Endodermal cell (in vitro differentiated cells): ENCODE measurements around the gene SMYD3. TPM values are rescaled to one million over a fixed set of nuclear protein-coding genes. Genes with fewer than 3 reads are reported as not detected.

Source experiments
- DNase-seq: peaks from one replicate; pipeline ENCODE4 v3.0.0-alpha.2; 2017
- H3K27ac ChIP-seq: 2 replicates; pipeline ENCODE4 v1.5.1; 2013; ENCODE audit warnings: mild to moderate bottlenecking, low read depth, low read length, moderate library complexity
- H3K27me3 ChIP-seq: 2 replicates; pipeline ENCODE4 v1.6.1; 2013; ENCODE audit warnings: mild to moderate bottlenecking, low read length, moderate library complexity; ENCODE audit not compliant: insufficient read depth, control insufficient read depth, poor library complexity, severe bottlenecking
- H3K36me3 ChIP-seq: 2 replicates; pipeline ENCODE4 v1.7.0; 2013; ENCODE audit warnings: mild to moderate bottlenecking, low read length, moderate library complexity; ENCODE audit not compliant: control insufficient read depth, insufficient read depth
- H3K4me1 ChIP-seq: one replicate; pipeline ENCODE4 v1.7.0; 2013; ENCODE audit warnings: low read length; ENCODE audit not compliant: control insufficient read depth, insufficient read depth
- H3K4me3 ChIP-seq: 2 replicates; pipeline ENCODE4 v1.5.1; 2013; ENCODE audit warnings: mild to moderate bottlenecking, low read length, moderate library complexity
- H3K9ac ChIP-seq: 2 replicates; pipeline ENCODE4 v1.6.1; 2013; ENCODE audit warnings: mild to moderate bottlenecking, low read length, moderate library complexity; ENCODE audit not compliant: poor library complexity, severe bottlenecking; ENCODE audit errors: extremely low read depth
- H3K9me3 ChIP-seq: 2 replicates; pipeline ENCODE4 v1.6.1; 2013; ENCODE audit warnings: mild to moderate bottlenecking, low read length, moderate library complexity; ENCODE audit not compliant: control insufficient read depth
- H3K27ac Mint-ChIP-seq: 2 replicates; pipeline ENCODE4 v1.8.0; 2020; ENCODE audit warnings: mixed read lengths
- H3K27me3 Mint-ChIP-seq: 2 replicates; pipeline ENCODE4 v1.8.0; 2021; ENCODE audit warnings: mild to moderate bottlenecking, mixed read lengths; ENCODE audit not compliant: insufficient read depth
- H3K36me3 Mint-ChIP-seq: 2 replicates; pipeline ENCODE4 v1.8.0; 2020; ENCODE audit warnings: low read depth, mixed read lengths
- H3K4me1 Mint-ChIP-seq: 2 replicates; pipeline ENCODE4 v1.8.0; 2020; ENCODE audit warnings: mixed read lengths
- H3K4me3 Mint-ChIP-seq: 2 replicates; pipeline ENCODE4 v1.8.0; 2020; ENCODE audit warnings: mild to moderate bottlenecking, moderate library complexity, mixed read lengths
- H3K9me3 Mint-ChIP-seq: 2 replicates; pipeline ENCODE4 v1.8.0; 2020; ENCODE audit warnings: mild to moderate bottlenecking, mixed read lengths
- WGBS, 2 experiments: methylation state at CpG; one replicate each; pipeline versions ENCODE4 v1.1.5 to v1.1.7; 2013; ENCODE audit warnings: missing lambda C conversion rate in 2 of 2, mixed read lengths in 1 of 2; ENCODE audit not compliant: insufficient coverage in 1 of 2, insufficient read length in 1 of 2; 5-methylcytosine and 5-hydroxymethylcytosine counted together
- total RNA-seq, 2 donors: library from RNA; stranded (reverse); fragmentation: NEBNext Ultra II Directional in 1 of 2; extraction: Animal tissue kit (Norgen Biotek cat#: 25700) in 1 of 2; gene quantifications; 2 replicates in 1 of 2; 3 replicates in 1 of 2; pipeline ENCODE4 v1.2.1, GENCODE V29; 2021
- TF ChIP-seq, protein P1 (sequence below): fragments of 200-600 bp; sonication (generic); conservative IDR thresholded peaks from 2 replicates; pipeline ENCODE4 v1.5.0; 2021; ENCODE audit warnings: antibody characterized with exemption, mild to moderate bottlenecking

Gene SMYD3
- total RNA-seq, 2 donors from 2014 or later = 32.3 to 45.8 TPM

DNA sequence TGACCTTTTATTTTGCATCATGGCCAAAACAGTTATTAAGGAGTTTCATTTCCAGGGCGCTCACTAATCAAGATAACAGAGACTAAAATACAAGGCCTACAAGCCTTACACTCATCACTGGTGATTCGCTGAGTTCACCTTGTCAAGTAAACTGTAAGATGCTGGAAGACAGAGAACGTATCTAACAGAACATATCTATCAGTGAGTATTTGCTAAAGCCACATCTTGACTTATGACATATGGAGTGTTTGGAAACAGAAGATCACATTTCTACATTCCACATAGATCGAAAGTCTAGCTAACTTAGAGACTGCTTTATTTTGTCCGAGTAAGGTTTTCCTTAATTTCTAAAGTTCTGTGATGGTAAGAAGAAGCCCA is 506.5 kb downstream of the SMYD3 start:
- H3K9ac ChIP-seq = no peak overlapping the region
- WGBS, 2 experiments = 99 to 100% methylated on average over 2 to 4 of the region's 5 CpGs
- Mint-ChIP-seq H3K4me1 (peaks cover 9% of the 10 kb centered on the region), H3K36me3 (no peaks in the 10 kb centered on the region), H3K27ac (no peak overlapping the region), H3K4me3 (no peak overlapping the region), H3K27me3 (no peaks in the 10 kb centered on the region), H3K9me3 (peaks cover 1% of the 10 kb centered on the region)
- DNase-seq = no peak
- no peaks in the 10 kb centered on the region for H3K4me1 ChIP-seq
- no peaks in the 10 kb centered on the region for H3K27me3 ChIP-seq
- H3K4me3 ChIP-seq = no peak overlapping the region
- TF ChIP-seq, protein P1, sequence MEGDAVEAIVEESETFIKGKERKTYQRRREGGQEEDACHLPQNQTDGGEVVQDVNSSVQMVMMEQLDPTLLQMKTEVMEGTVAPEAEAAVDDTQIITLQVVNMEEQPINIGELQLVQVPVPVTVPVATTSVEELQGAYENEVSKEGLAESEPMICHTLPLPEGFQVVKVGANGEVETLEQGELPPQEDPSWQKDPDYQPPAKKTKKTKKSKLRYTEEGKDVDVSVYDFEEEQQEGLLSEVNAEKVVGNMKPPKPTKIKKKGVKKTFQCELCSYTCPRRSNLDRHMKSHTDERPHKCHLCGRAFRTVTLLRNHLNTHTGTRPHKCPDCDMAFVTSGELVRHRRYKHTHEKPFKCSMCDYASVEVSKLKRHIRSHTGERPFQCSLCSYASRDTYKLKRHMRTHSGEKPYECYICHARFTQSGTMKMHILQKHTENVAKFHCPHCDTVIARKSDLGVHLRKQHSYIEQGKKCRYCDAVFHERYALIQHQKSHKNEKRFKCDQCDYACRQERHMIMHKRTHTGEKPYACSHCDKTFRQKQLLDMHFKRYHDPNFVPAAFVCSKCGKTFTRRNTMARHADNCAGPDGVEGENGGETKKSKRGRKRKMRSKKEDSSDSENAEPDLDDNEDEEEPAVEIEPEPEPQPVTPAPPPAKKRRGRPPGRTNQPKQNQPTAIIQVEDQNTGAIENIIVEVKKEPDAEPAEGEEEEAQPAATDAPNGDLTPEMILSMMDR = no peak
- H3K27ac ChIP-seq = no peak overlapping the region
- no peaks in the 10 kb centered on the region for H3K36me3 ChIP-seq
- H3K9me3 ChIP-seq = no peaks in the 10 kb centered on the region

DNA sequence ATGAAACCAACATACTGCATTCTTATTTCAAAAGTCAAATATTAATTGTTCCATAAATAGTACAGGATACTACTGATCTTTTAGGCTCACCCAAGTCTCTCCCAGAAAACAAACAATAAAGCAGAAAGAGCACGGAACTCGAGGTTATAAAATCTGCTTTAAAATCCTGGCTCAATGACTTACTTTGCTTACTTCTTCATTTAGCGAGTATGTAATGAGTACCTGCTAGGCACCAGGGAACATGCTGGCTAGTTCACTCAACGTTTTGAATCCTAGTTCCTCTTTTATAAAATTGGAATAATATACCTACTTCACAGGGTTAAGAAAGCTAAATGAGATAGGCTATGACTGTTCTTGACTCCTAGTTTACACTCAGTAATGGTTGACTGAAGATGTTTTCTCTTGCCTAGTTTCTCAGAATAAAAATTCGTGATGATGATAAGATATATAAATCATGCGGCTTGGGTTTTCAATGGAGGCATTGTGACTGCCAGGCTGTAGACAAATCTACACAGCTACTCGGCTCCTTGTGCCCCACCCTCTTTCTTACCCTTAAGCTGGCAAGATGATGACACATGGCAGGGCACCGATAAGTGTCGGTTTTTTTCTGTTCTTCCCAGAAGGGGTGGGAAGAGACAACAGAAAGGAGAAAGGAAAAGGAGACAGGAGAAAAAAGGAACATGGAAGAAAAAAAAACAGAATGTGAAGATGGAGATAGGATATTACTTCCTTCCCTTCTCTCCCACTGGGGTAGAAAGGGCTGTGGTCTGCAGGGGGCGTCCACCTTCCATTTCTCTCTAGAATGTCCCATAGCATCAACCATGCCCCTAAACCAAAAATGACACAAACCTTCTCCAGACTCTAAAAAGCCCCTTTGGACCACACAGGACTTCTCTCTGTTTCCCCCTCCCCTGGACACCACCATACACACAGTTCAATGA is 507.1 kb downstream of the SMYD3 start:
- no peak overlapping the region for H3K27ac Mint-ChIP-seq
- Histone ChIP-seq H3K27me3 (no peaks in the 10 kb centered on the region), H3K27ac (no peak overlapping the region), H3K9me3 (no peaks in the 10 kb centered on the region), H3K4me3 (no peak overlapping the region), H3K36me3 (no peaks in the 10 kb centered on the region), H3K4me1 (no peaks in the 10 kb centered on the region), H3K9ac (no peak overlapping the region)
- peaks cover 1% of the 10 kb centered on the region for H3K9me3 Mint-ChIP-seq
- H3K4me1 Mint-ChIP-seq = peaks cover 9% of the 10 kb centered on the region
- H3K36me3 Mint-ChIP-seq = no peaks in the 10 kb centered on the region
- H3K4me3 Mint-ChIP-seq = no peak overlapping the region
- 93 to 100% methylated on average over 2 to 10 of the region's 10 CpGs for WGBS, 2 experiments
- no peak for DNase-seq
- TF ChIP-seq, protein P1 = peak; percentile 37
- no peaks in the 10 kb centered on the region for H3K27me3 Mint-ChIP-seq

DNA sequence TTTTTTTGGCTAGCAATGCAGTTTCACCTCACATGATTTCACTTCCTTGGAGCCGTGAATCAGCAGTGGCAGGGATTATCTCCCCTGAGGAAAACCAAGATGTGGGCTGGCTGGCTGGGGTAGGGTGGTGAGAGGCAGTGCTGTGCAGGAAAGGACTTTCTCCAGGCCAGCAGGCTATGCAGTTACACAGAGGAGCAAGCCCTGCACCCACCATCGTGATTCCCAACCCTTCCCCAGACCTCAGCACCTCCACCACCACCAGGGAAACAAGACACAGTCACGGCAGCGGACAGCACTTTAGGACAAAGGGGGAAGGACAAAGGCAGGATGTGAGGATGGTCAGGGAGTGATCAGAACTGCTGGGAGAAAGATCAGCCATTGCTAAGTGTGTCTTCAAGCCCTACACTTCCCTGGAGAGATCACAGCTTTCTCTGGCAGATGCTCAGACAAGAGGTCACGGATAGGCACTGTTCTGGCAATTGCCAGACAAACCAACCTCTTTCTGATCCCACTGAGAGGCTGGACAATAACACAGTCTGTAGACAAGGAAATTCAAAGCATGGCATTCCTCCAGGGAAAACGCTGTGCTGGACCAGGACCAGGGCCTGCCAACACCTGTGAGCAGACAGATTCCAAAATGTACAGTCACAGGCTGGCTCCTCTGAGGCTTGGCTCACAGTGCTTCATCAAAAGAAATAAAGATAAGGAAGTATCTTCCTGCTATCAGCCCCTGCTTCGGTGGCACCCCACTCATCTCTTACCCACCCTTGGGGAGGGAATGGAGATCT is 509.4 kb downstream of the SMYD3 start:
- Mint-ChIP-seq H3K4me3 (no peak overlapping the region), H3K36me3 (no peaks in the 10 kb centered on the region), H3K9me3 (no peaks in the 10 kb centered on the region), H3K27ac (no peak overlapping the region), H3K27me3 (no peaks in the 10 kb centered on the region), H3K4me1 (peaks cover 9% of the 10 kb centered on the region)
- no peak for DNase-seq
- Histone ChIP-seq H3K9ac (no peak overlapping the region), H3K9me3 (no peaks in the 10 kb centered on the region), H3K36me3 (no peaks in the 10 kb centered on the region), H3K4me3 (no peak overlapping the region), H3K27me3 (no peaks in the 10 kb centered on the region), H3K27ac (no peak overlapping the region), H3K4me1 (no peaks in the 10 kb centered on the region)
- TF ChIP-seq, protein P1 = no peak
- 90 to 92% methylated on average over 6 to 7 of the region's 7 CpGs for WGBS, 2 experiments
